SKM-1 (cell line): ENCODE measurements around the gene MMP20.
"Not testable (repeated sequence)": the region's sequence is repeated elsewhere in the genome, so short reads cannot be mapped to it uniquely, and the experiment has no call there.

Experiments
- DNase-seq: peaks from one replicate; lab custom pipeline; 2025; ENCODE audit not compliant: unreplicated experiment; lab: John Stamatoyannopoulos, UW

The MMP20 gene, protein sequence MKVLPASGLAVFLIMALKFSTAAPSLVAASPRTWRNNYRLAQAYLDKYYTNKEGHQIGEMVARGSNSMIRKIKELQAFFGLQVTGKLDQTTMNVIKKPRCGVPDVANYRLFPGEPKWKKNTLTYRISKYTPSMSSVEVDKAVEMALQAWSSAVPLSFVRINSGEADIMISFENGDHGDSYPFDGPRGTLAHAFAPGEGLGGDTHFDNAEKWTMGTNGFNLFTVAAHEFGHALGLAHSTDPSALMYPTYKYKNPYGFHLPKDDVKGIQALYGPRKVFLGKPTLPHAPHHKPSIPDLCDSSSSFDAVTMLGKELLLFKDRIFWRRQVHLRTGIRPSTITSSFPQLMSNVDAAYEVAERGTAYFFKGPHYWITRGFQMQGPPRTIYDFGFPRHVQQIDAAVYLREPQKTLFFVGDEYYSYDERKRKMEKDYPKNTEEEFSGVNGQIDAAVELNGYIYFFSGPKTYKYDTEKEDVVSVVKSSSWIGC

DNA sequence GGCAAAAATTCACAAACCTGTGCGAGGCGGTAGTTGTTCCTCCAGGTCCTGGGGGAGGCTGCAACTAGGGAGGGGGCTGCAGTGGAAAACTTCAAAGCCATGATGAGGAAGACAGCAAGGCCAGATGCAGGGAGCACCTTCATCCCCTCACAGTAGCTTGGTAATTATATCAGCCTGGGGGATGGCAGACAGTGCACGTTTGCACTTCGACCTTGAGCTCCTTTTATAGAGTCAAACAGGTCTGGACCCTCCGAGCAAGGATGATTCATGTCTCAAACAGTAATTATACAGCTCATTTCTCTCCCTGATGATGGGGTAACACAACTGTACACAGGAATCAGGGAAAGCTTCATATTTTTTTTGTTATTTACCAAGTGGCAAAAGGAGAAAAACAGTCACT lies at the start of gene MMP20:
TSS of gene MMP20 (minus strand) at position 156 of the 400 bp plus-strand sequence. CDS start at position 143, 13 bp downstream.
- no peak for DNase-seq

DNA sequence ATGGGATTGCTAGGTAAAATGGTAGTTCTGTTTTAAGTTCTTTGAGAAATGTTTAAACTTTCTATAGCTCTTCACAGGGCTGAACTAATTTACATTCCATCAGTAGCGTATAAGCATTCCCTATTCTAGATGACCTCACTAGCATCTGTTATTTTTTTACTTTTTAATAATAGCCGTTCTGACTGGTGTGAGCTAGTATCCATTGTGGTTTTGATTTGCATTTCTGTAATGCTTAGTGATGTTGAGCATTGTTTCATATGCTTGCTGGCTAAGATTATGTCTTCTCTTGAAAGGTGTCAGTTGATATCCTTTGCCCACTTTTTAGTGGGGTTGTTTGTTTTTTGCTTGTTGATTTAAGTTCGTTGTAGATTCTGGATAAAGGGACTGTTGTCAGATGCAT lies 44.5 kb upstream of the MMP20 start:
- no peak for DNase-seq

GRCh38 chr11:102666331-102666957 lies 41.3 kb upstream of the MMP20 start:
- DNase-seq, result peak; percentile 31

GRCh38 chr11:102664001-102664752 lies 39.0 kb upstream of the MMP20 start:
- DNase-seq, result no peak

DNA sequence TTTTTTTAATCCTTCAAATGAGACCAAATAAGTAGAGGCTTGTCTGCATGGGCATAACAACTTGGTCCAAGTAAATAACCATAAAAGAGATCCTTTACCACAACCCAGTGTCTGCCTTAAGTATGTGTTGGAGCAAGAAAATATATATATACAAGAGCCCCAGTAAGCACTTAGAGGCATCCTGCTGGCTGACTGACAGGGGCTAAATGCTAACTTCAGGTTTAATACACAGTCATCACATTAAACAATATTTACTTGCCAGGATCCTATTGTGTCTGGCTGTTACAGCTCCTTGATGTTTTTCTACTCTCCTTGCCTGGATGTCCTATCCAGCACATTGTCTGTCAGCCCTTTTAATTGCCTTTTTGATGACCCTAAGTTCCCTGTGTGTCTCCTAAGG lies 37.5 kb upstream of the MMP20 start:
- no peak for DNase-seq

- no peak for DNase-seq
Observed at GRCh38 chr11:102661040-102661439, 35.9 kb upstream of the MMP20 start.

DNA sequence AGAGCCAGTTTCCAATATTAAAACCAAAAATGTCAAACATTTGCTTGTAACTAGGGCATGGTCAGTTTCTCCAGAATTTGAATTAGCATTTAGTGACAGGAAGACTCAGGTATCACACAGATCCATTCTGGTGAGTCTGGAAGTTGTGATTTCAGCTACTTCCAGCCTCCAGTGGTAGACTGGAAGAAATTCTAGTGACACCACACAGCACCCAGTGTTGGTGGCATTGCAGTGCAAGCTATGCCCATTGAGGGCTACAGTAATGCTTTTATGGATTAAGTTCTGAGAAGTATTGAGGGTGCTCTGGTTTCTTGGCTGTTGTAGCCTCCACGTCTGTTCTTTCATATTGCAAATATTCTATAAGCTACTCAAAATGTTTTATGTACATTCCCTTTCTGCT lies 31.4 kb upstream of the MMP20 start:
- DNase-seq, result no peak

DNA sequence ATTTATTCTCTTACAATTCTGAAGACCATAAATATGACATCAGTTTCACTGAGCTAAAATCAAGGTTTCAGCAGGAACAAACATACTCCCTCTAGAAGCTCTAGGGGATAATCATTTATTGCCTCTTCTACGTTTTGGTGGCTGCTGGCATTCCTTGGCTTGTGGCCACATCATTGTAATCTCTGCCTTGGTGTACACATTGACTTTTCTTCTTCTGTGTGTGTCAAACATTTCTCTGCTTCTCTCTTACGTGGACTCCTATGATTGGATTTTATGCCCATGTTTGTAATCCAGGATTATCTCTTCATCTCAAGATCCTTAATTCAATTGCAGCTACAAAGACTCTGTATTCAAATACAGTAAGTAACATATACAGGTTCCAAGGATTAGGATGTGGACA lies 30.4 kb upstream of the MMP20 start:
- DNase-seq, result no peak

GRCh38 chr11:102654761-102655160 lies 29.6 kb upstream of the MMP20 start:
- no peak for DNase-seq

DNA sequence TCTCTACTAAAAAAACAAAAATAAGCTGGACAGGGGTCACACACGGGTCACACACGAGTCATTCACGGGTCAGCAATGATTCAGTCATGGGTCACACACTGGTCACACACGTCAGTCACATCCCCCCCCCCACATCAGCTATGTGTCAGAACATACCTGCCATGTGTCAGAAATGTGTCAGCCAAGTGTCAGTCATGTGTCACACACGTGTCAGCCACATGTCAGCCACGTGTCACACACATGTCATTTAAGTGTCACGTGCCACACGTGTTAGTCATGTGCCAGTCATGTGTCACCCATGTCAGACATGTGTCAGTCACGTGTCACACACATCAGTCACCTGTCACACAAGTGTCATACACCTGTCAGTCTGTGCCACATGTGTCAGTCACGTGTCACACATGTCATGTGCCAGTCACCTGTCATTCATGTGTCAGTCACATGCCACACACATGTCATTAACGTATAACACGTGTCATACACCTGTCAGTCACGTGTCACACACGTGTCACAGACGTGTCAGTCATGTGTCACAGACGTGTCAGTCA lies 28.7 kb upstream of the MMP20 start:
- DNase-seq, result no peak

DNA sequence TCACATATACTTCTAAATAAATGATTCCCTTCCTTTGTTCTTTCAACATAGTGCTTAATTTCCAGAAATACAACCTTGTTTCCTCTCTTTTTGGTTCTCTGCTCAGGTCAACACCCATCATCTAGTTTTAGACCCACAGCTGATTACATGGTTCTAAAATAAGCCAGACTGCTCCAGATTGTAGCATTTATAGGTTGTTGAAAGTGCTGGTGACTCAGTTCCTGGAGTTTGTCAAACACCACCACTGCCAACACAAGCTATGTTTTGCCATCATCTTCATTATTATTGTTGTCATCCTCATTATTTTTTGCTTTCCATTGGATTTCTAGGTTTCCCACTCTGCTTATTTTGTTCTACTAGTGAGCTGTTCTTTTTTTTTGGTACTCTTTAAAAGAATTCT lies 22.3 kb upstream of the MMP20 start:
- DNase-seq, result no peak

DNA sequence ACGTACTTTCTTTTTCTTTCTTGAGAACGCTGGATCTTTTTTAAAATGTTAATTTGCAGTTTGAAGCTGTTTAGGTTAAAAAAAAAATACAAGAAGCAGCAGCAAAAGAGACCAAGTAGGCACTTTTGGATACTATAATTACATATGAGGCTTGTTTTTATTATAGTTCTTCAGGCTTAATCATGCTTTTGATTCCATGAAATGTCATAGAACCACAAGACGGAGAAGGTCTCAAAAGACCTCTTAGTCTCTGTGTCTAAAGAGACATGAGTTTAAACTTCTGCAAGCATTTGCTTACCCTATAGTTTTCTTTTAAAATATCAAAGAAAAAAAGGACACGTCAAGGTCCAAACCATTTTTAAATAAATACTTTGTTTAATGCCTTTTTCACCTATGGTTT lies 18.8 kb upstream of the MMP20 start:
- DNase-seq, result no peak

- DNase-seq, result no peak
Observed at GRCh38 chr11:102640946-102641345, 15.8 kb upstream of the MMP20 start.

GRCh38 chr11:102639656-102640055 lies 14.5 kb upstream of the MMP20 start:
- DNase-seq, result no peak

DNA sequence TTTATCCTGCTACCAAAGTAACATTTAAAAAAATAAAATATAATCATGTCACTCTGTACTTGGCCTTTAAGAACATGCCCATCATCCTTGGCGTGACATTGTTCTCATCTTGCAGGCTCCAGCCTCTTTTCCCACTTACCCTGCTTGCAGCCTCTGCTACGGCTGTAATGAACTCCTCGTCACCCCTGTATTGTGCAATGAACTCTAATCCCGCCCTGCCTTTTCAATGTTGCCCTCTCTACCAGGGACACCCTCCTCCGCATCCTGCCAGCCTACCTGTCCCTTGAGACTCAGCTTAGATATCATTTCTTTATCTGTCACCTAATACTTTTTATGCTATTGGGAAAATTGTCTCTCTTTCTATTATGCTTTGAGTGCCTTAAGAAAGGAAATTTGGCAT lies 12.6 kb upstream of the MMP20 start:
- DNase-seq, result no peak

DNA sequence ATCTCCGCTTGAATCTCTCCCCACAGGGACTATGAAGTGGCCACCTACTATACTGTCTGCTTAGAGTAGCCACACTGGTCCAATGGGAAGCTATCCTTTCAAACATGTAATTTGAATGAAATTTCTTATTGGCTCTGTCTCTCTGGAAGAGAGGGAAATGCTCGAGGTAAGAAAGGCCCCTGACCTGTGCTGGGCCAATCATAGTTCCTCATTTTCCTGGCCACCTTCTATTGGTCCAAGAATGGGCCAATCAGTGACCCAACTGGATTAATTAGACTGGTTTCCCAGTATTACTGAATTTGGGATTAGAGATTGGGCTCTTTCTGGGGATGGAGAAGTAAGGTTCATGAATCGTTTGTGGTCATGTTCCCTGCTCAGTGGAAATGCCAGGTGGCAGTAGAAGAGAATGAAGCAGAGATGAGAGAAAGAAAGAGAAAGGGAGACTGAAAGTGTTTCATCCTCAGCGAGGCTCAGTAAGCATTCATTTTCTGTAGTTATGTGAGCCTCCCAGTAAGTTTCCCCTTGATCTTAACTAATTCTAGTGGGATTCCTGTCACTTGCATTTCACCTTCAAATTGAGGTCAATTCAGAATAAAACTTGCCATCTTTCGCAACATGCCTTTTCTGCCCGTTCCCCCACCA lies 8.4 kb upstream of the MMP20 start:
- no peak for DNase-seq

GRCh38 chr11:102632026-102632425 lies 6.9 kb upstream of the MMP20 start:
- DNase-seq, result no peak

DNA sequence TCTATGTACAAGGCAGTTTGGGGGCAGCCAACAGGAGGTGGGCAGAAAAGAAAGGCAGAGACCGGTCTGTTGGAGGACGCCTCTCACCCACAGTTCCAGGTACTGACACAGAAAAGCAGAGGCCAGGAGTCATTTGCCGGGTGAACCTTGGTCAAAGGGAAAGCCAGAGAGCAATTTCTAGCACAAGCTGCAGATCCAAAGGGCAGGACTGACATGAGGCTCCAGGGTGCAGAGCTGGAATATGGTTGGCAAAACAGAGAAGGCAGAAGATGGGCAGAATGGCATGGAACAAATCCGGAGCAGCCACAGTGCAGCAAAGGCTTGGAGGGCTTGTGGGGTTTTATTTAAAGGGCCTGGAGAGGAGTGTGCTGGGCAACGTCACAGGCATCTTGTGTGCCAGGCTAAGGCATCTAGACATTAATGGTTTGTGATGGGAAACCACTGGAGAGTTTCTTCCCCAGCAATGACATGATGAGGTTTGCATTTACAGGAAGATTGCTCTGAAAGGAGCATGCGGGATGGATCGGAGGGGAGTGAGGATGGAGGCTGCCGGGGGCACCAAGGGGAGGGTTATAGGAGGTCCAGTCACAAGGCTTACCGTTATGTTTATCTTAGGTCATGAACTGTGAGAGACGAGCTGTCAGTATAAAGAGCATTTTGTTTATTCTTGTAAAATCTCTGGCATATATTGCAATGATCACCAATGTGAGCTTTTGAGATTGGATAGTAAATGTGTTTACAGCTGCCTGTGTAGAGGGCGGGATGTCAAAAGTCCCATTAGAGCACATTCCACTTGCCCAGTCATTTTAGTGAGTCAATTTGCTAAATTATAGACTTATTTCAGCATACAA lies 5.7 kb upstream of the MMP20 start:
- DNase-seq, result no peak

- not testable (repeated sequence) for DNase-seq
Observed at GRCh38 chr11:102629908-102630307, 4.8 kb upstream of the MMP20 start.

- DNase-seq, result no peak
Observed at GRCh38 chr11:102626676-102627075, 1.5 kb upstream of the MMP20 start.
